Lower lobe of right lung (tissue), 2 donors: Measurements from ENCODE around the gene DUSP7. TPM values are rescaled to one million over a fixed set of nuclear protein-coding genes. Genes with fewer than 3 reads are reported as not detected.
"Not testable (repeated sequence)": the region's sequence is repeated elsewhere in the genome, so short reads cannot be mapped to it uniquely, and the experiment has no call there.

ENCODE experiments used
- ATAC-seq, 2 donors: fragments of 200-7000 bp; cut with Tn5 transposase; one replicate each; pipeline ENCODE4 v1.9.1; 2020 to 2022; ENCODE audit warnings: mild to moderate bottlenecking in 2 of 2, moderate library complexity in 2 of 2
- DNase-seq: peaks from one replicate; pipeline ENCODE4 v3.0.0-alpha.2; 2020
- H3K27ac ChIP-seq: fragments of 200-600 bp; one replicate; pipeline ENCODE4 v1.8.0; 2022
- H3K27me3 ChIP-seq: fragments of 200-600 bp; one replicate; pipeline ENCODE4 v1.8.0; 2022; ENCODE audit warnings: low read depth
- H3K36me3 ChIP-seq: fragments of 200-600 bp; one replicate; pipeline ENCODE4 v1.8.0; 2022; ENCODE audit warnings: mild to moderate bottlenecking
- H3K4me1 ChIP-seq: fragments of 200-600 bp; one replicate; pipeline ENCODE4 v1.8.0; 2022
- H3K4me3 ChIP-seq: fragments of 200-600 bp; one replicate; pipeline ENCODE4 v1.8.0; 2022; ENCODE audit warnings: mild to moderate bottlenecking
- H3K9me3 ChIP-seq: fragments of 200-600 bp; one replicate; pipeline ENCODE4 v1.8.0; 2022
- intact Hi-C: fragments of 100-400 bp; cut with DNase I; formaldehyde crosslinking; loops from one replicate; pipeline ENCODE4 v1.11.0; 2022
- total RNA-seq: library from RNA; stranded (reverse); fragmentation: NEBNext Ultra II Directional; extraction: Animal tissue kit (Norgen Biotek cat#: 25700); gene quantifications from one replicate; pipeline ENCODE4 v1.2.1, GENCODE V29; 2021
- TF ChIP-seq, protein P1 (sequence below): fragments of 200-600 bp; IDR thresholded peaks from one replicate; pipeline ENCODE4 v1.8.0; 2022; ENCODE audit warnings: antibody characterized with exemption, mild to moderate bottlenecking
- donor health status: DM: no; HTN: yes; CAD: no; lungs with severe emphysema.

Gene DUSP7
- total RNA-seq, 1 donor from 2014 or later, result 28.8 TPM

DNA sequence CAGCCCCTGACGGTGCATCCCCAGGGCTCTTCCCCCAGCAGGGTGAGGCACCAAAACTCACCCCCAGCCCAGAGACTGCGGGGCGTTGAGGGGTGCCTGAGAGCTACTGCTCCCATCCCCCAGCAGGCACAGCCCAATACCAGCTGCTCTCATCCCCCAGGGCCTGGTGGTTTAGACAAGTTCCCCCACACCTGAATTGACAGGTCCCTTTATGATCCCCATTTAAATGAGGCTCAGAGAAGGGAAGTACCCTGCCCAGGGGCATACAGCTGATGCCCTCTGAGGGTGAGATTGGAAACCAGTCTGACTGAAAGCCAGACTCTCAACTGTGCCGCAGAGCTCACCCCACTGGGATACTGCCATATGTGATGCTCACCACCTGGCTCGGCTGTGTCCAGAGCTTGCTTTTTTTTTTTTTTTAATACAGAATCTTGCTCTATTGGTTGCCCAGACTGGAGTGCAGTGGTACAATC, 20.1 kb downstream of the DUSP7 start:
- no peaks in the 10 kb centered on the region for H3K36me3 ChIP-seq
- H3K27me3 ChIP-seq, result no peaks in the 10 kb centered on the region
- no peaks in the 10 kb centered on the region for H3K9me3 ChIP-seq
- H3K27ac ChIP-seq, result no peak overlapping the region
- TF ChIP-seq, protein P1, sequence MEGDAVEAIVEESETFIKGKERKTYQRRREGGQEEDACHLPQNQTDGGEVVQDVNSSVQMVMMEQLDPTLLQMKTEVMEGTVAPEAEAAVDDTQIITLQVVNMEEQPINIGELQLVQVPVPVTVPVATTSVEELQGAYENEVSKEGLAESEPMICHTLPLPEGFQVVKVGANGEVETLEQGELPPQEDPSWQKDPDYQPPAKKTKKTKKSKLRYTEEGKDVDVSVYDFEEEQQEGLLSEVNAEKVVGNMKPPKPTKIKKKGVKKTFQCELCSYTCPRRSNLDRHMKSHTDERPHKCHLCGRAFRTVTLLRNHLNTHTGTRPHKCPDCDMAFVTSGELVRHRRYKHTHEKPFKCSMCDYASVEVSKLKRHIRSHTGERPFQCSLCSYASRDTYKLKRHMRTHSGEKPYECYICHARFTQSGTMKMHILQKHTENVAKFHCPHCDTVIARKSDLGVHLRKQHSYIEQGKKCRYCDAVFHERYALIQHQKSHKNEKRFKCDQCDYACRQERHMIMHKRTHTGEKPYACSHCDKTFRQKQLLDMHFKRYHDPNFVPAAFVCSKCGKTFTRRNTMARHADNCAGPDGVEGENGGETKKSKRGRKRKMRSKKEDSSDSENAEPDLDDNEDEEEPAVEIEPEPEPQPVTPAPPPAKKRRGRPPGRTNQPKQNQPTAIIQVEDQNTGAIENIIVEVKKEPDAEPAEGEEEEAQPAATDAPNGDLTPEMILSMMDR, result no peak
- intact Hi-C loops, result no loop called here
- no peak for ATAC-seq
- DNase-seq, result no peak
- no peak overlapping the region for H3K4me3 ChIP-seq
- H3K4me1 ChIP-seq, result peaks cover 25% of the 10 kb centered on the region

DNA sequence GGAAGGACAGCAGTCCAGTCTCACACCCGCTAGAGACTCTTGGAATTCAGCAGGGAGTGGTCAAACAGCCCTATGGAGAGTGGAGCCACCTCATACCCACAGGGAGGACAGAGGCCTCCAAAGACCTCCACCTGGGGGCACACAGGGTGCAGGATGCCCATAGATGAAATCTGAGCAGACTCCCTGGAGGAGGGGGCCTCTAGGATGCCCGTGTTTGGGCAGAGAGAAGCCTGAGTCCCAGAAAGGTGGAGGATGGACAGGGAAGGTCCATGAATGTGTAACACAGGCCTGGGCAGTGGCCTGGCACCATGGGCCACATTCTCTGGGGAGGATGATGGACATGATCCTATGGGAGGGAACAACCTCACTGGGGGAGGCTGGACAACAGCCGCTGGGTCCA, 21.7 kb downstream of the DUSP7 start:
- no peak for ATAC-seq
- Histone ChIP-seq H3K27ac (no peak overlapping the region), H3K9me3 (no peaks in the 10 kb centered on the region), H3K4me1 (peaks cover 9% of the 10 kb centered on the region), H3K36me3 (no peaks in the 10 kb centered on the region), H3K27me3 (no peaks in the 10 kb centered on the region), H3K4me3 (no peak overlapping the region)
- TF ChIP-seq, protein P1, result no peak
- DNase-seq, result no peak
- intact Hi-C loops, result no loop called here

DNA sequence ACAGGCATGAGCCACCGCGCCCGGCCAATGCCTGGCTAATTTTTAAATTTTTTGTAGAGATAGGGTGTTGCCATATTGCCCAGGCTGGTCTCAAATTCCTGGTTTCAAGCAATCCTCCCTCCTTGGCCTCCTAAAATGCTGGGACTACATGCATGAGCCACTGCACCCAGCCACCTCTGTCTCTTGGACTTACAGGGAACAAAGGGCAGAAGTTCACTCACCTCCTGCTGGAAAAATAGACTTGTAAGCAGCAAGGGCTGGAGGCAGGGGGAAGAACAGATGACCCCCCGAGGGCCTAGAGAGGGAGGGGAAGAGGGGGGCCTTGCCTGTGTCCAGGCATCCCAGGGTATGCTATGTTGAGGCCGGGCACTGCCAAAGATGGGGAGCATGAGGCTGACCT, 22.2 kb downstream of the DUSP7 start:
- Histone ChIP-seq H3K27ac (no peak overlapping the region), H3K27me3 (no peaks in the 10 kb centered on the region), H3K36me3 (no peaks in the 10 kb centered on the region), H3K9me3 (no peaks in the 10 kb centered on the region), H3K4me1 (peaks cover 4% of the 10 kb centered on the region), H3K4me3 (no peak overlapping the region)
- intact Hi-C loops, result no loop called here
- TF ChIP-seq, protein P1, result no peak
- no peak for ATAC-seq
- no peak for DNase-seq

DNA sequence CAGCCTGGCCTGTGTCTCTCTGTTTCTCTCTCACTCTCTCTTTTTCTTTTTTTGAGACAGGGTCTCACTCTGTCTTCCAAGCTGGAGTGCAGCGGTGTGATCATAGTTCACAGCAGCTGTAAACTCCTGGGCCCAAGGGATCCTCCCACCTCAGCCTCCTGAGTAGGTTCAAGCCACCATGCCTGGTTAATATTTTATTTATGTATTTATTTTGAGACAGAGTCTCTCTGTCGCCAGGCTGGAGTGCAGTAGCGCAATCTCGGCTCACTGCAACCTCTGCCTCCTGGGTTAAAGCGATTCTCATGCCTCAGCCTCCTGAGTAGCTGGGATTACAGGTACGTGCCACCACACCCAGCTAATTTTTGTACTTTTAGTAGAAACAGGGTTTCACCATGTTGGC, 22.6 kb downstream of the DUSP7 start:
- H3K27me3 ChIP-seq, ATAC-seq, H3K4me3 ChIP-seq, H3K36me3 ChIP-seq, DNase-seq, H3K27ac ChIP-seq, intact Hi-C loops, H3K9me3 ChIP-seq, H3K4me1 ChIP-seq: not testable (repeated sequence)

DNA sequence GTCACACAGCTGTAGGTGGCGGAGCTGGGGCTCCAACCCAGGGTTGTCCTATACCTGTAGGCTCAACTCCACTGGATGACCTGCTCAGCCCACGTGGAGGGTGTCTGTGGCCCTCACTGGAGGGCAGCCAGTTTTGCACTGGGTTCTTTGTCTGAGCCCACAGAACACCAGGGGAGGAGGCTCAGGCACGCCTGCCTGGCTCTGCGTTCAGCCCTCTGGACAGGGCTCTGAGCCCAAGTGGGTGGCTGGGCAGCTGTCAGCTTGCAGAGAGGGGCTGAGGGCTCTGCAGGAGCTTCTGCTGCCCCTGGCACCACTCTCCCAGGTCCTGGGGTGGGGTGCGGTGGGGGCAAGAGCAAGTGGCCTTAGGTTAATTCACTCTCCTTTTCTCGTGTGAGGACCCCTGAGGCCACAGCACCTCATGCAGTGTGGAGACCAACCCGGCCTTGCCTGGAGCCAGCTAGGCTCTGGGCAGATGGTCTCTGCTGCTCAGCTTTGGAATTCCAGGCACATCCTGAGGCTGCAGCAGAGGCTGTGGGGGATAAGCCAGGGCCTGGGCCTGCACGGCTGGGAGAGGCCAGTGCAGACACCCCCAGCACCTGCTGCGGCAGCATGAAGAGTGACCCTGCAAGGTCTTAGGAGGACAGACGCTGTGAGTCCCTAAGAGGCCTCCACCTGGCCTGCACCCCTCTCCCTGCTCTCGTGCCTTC, 23.5 kb downstream of the DUSP7 start:
- intact Hi-C loops, result no loop called here
- Histone ChIP-seq H3K36me3 (no peaks in the 10 kb centered on the region), H3K9me3 (no peaks in the 10 kb centered on the region), H3K27me3 (no peaks in the 10 kb centered on the region), H3K4me1 (no peaks in the 10 kb centered on the region), H3K4me3 (no peak overlapping the region), H3K27ac (no peak overlapping the region)
- no peak for DNase-seq
- TF ChIP-seq, protein P1, result no peak
- ATAC-seq, result no peak

DNA sequence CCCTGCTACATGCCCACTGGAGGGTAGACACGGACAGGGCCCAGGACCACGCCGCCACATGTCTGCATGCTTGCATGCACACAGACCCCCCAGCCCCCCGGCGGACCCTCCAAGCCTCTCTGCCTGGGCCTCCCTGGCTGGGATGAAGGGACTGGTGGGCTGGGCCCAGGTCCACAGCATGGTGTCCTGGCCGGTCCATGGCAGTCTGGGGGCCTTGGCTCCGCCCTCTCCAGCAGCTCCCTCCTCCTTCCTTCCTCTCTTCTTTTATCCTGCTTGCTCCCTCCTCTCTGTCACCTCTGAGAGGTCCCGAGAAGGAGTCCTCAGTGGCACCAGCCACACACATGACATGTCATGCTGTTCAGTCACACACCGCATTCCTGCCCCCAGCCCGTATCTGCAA, 24.5 kb downstream of the DUSP7 start:
- ATAC-seq (no peak), DNase-seq (no peak)
- Histone ChIP-seq H3K4me1 (no peaks in the 10 kb centered on the region), H3K27me3 (no peaks in the 10 kb centered on the region), H3K9me3 (no peaks in the 10 kb centered on the region), H3K27ac (no peak overlapping the region), H3K36me3 (no peaks in the 10 kb centered on the region), H3K4me3 (no peak overlapping the region)
- TF ChIP-seq, protein P1, result no peak
- intact Hi-C loops, result no loop called here
